DOHH2 (cell line): ENCODE measurements around the gene FGF23.

ENCODE experiments used
- EZH2phosphoT487 ChIP-seq: fragments of 200-600 bp; sonication (generic); IDR thresholded peaks from 2 replicates; pipeline ENCODE4 v1.6.1; 2017; ENCODE audit warnings: borderline replicate concordance, mild to moderate bottlenecking, antibody characterized with exemption, low read length, moderate library complexity, mixed read lengths
- TF ChIP-seq, protein P1 (sequence below): fragments of 200-600 bp; sonication (generic); IDR thresholded peaks from one replicate; pipeline ENCODE4 v1.5.1; 2014; ENCODE audit warnings: antibody characterized with exemption, mild to moderate bottlenecking, low read depth, low read length; ENCODE audit not compliant: poor library complexity, severe bottlenecking

DNA sequence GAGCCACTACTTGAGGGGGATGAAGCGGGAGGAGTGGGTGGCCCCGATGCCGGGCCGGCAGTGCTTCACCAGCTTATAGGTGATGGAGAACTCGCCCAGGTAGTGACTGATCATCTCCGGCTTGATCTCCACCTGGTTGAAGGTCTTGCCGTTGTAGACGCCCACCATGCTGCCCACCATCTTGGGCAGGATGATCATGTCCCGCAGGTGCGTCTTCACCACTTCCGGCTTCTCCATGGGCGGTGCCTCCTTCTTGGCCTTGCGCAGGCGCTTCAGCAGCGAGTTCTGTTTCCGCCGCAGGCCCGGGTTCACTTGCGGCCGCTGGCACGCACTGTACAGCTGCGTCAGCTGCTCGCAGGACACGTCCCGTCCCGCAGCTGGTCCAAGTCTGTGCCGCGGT, 55.1 kb downstream of the FGF23 start:
- TF ChIP-seq, protein P1, sequence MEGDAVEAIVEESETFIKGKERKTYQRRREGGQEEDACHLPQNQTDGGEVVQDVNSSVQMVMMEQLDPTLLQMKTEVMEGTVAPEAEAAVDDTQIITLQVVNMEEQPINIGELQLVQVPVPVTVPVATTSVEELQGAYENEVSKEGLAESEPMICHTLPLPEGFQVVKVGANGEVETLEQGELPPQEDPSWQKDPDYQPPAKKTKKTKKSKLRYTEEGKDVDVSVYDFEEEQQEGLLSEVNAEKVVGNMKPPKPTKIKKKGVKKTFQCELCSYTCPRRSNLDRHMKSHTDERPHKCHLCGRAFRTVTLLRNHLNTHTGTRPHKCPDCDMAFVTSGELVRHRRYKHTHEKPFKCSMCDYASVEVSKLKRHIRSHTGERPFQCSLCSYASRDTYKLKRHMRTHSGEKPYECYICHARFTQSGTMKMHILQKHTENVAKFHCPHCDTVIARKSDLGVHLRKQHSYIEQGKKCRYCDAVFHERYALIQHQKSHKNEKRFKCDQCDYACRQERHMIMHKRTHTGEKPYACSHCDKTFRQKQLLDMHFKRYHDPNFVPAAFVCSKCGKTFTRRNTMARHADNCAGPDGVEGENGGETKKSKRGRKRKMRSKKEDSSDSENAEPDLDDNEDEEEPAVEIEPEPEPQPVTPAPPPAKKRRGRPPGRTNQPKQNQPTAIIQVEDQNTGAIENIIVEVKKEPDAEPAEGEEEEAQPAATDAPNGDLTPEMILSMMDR, result no peak
- TF ChIP-seq EZH2phosphoT487, result no peak
